D341Med (cell line): Measurements from ENCODE around the gene SLC22A7.
A peak's percentile ranks its signal among the peaks of the same experiment; 100 is the strongest.

Source experiments
- DNase-seq: peaks from one replicate; pipeline ENCODE4 v3.0.0; 2012; ENCODE audit warnings: low spot score

The SLC22A7 gene

GRCh38 chr6:43267619-43268354 lies 30.3 kb upstream of the SLC22A7 start:
- DNase-seq = no peak

GRCh38 chr6:43268355-43268700 lies 29.7 kb upstream of the SLC22A7 start:
- no peak for DNase-seq

GRCh38 chr6:43268782-43269272 lies 29.2 kb upstream of the SLC22A7 start:
- no peak for DNase-seq

- no peak for DNase-seq
Measured at GRCh38 chr6:43269273-43270007, 28.6 kb upstream of the SLC22A7 start.

GRCh38 chr6:43271103-43271815 lies 26.8 kb upstream of the SLC22A7 start:
- no peak for DNase-seq

GRCh38 chr6:43271944-43272343 lies 26.1 kb upstream of the SLC22A7 start:
- no peak for DNase-seq

- DNase-seq = no peak
Measured at GRCh38 chr6:43273707-43274106, 24.4 kb upstream of the SLC22A7 start.

- DNase-seq = no peak
Measured at GRCh38 chr6:43274127-43274915, 23.7 kb upstream of the SLC22A7 start.

GRCh38 chr6:43274916-43275597 lies 23.0 kb upstream of the SLC22A7 start:
- DNase-seq = no peak

- peak; percentile 59 for DNase-seq
Measured at GRCh38 chr6:43275801-43276576, 22.1 kb upstream of the SLC22A7 start.

- DNase-seq = no peak
Measured at GRCh38 chr6:43276577-43277305, 21.3 kb upstream of the SLC22A7 start.

- no peak for DNase-seq
Measured at GRCh38 chr6:43277306-43277642, 20.8 kb upstream of the SLC22A7 start.

GRCh38 chr6:43277643-43278523 lies 20.2 kb upstream of the SLC22A7 start:
- DNase-seq = no peak

GRCh38 chr6:43278524-43279078 lies 19.5 kb upstream of the SLC22A7 start:
- DNase-seq = no peak

GRCh38 chr6:43280234-43280633 lies 17.8 kb upstream of the SLC22A7 start:
- no peak for DNase-seq

- DNase-seq = no peak
Measured at GRCh38 chr6:43282060-43282459, 16.0 kb upstream of the SLC22A7 start.

- no peak for DNase-seq
Measured at GRCh38 chr6:43282636-43283513, 15.2 kb upstream of the SLC22A7 start.

- no peak for DNase-seq
Measured at GRCh38 chr6:43283514-43283901, 14.6 kb upstream of the SLC22A7 start.
